ENCODE data around the gene PDAP1. TPM values are rescaled to one million over a fixed set of nuclear protein-coding genes. Genes with fewer than 3 reads are reported as not detected.
"Not testable (repeated sequence)": the region's sequence is repeated elsewhere in the genome, so short reads cannot be mapped to it uniquely, and the experiment has no call there.

PDAP1 gene
- total and polyA plus RNA-seq, 7 experiments from 2014 or later, result 38.4 to 104 (median 43.4) TPM

GRCh38 chr7:99440195-99440594 is 31.8 kb upstream of the PDAP1 start:
- Mint-ChIP-seq H3K27ac (peak overlapping the region in 7 of 9 donors; percentile 23 to 94 (median 85)), H3K27me3 (no peaks in the 10 kb centered on the region), H3K9me3 (no peaks in the 10 kb centered on the region), H3K4me3 (peak overlapping the region; percentile 92 to 100 (median 98)), H3K36me3 (peaks cover 0 to 15% (median 8%) of the 10 kb centered on the region in 5 donors), H3K4me1 (peaks cover 20 to 43% (median 34%) of the 10 kb centered on the region in 7 donors)
- no peaks in the 10 kb centered on the region for H3K9me3 ChIP-seq (ENCODE audit: control insufficient read depth in 2 of 3, low read length in 3 of 3)
- ChIA-PET POLR2A (interaction anchor here (1.9 kb wide), 1 partner anchor 65 kb away, joined by 6 read pairs; the partner anchor contains the start of gene ZKSCAN5), CTCF (interaction anchor here (0.9 kb wide), 1 partner anchor 31 kb away, joined by 3 read pairs; the partner anchor contains the start of genes BUD31 and PDAP1)
- H3K4me3 ChIP-seq (ENCODE audit: low read length), result peak overlapping the region; percentile 93
- H3K27ac ChIP-seq (ENCODE audit: low read depth, low read length), result no peak overlapping the region
- H3K4me1 ChIP-seq (ENCODE audit: control insufficient read depth in 2 of 2, insufficient read depth in 2 of 2, low read length in 2 of 2), result peaks cover 10 to 11% of the 10 kb centered on the region in 2 donors
- no peak for DNase-seq
- peaks cover 0 to 22% (median 7%) of the 10 kb centered on the region in 3 experiments for H3K36me3 ChIP-seq (ENCODE audit: control insufficient read depth in 2 of 3, insufficient read depth in 3 of 3, low read length in 3 of 3)
- ATAC-seq, result no peak
- intact Hi-C loops (cut with micrococcal nuclease), result no loop called here
- H3K27me3 ChIP-seq (ENCODE audit: control insufficient read depth in 2 of 2, insufficient read depth in 2 of 2, low read length in 2 of 2), result no peaks in the 10 kb centered on the region

- H3K9me3 Mint-ChIP-seq, result no peaks in the 10 kb centered on the region
- intact Hi-C loops (cut with micrococcal nuclease), result loop anchor here (1.0 to 2.0 kb wide), 11 partner anchors 27 to 662 kb away; partner anchors contain the start of genes ARPC1B (in 2 of the 2), ATP5MF (in 2 of the 2), ZKSCAN5 (in 2 of the 2) and ZNF789 (in 2 of the 2)
- Histone ChIP-seq H3K27me3 (ENCODE audit: control insufficient read depth in 2 of 2, insufficient read depth in 2 of 2, low read length in 2 of 2) (no peaks in the 10 kb centered on the region), H3K9me3 (ENCODE audit: control insufficient read depth in 2 of 3, low read length in 3 of 3) (no peaks in the 10 kb centered on the region), H3K36me3 (ENCODE audit: control insufficient read depth in 2 of 3, insufficient read depth in 3 of 3, low read length in 3 of 3) (peaks cover 0 to 24% (median 0%) of the 10 kb centered on the region in 3 experiments), H3K27ac (ENCODE audit: low read depth, low read length) (peak within 1 kb of the TSS; percentile 81), H3K4me1 (ENCODE audit: control insufficient read depth in 2 of 2, insufficient read depth in 2 of 2, low read length in 2 of 2) (peaks cover 10 to 11% of the 10 kb centered on the region in 2 donors), H3K4me3 (ENCODE audit: low read length) (peak within 1 kb of the TSS; percentile 93)
- ChIA-PET CTCF (no interaction called here), POLR2A (interaction anchor here (0.6 to 2.7 kb wide), 8 partner anchors 26 to 491 kb away, joined by 3 to 12 read pairs (median 4); partner anchors contain the start of genes BUD31, GJC3, PDAP1 and ZKSCAN5)
- H3K36me3 Mint-ChIP-seq, result peaks cover 0 to 11% (median 8%) of the 10 kb centered on the region in 5 donors
- H3K4me1 Mint-ChIP-seq, result peaks cover 18 to 40% (median 31%) of the 10 kb centered on the region in 7 donors
- DNase-seq (peak; percentile 71 to 92 (median 77)), ATAC-seq (peak; percentile 95)
- H3K27ac Mint-ChIP-seq, result peak within 1 kb of the TSS; percentile 85 to 95 (median 94)
- no peaks in the 10 kb centered on the region for H3K27me3 Mint-ChIP-seq
- peak within 1 kb of the TSS; percentile 92 to 100 (median 98) for H3K4me3 Mint-ChIP-seq
These were observed 30.4 kb upstream of the PDAP1 start, which contains the start of the genes CPSF4 and PTCD1 for GRCh38 chr7:99438573-99439480. Gene CPSF4 (plus strand): TSS chr7:99438943. CDS start chr7:99439083, 140 bp downstream. Gene PTCD1 (minus strand): TSS chr7:99438798. CDS start chr7:99435242, 3,556 bp downstream.

- H3K27me3 Mint-ChIP-seq, result no peaks in the 10 kb centered on the region
- peaks cover 23 to 36% (median 27%) of the 10 kb centered on the region in 7 donors for H3K4me1 Mint-ChIP-seq
- intact Hi-C loops (cut with micrococcal nuclease), result loop anchor here (1.0 to 2.0 kb wide), 9 partner anchors 28 to 663 kb away; partner anchors contain the start of genes AP4M1 (in 1 of the 2), ARPC1B (in 1 of the 2), ATP5MF (in 1 of the 2) and BUD31 (in 1 of the 2)
- H3K36me3 Mint-ChIP-seq, result peaks cover 0 to 7% (median 6%) of the 10 kb centered on the region in 5 donors
- DNase-seq (no peak), ATAC-seq (peak; percentile 24)
- no peaks in the 10 kb centered on the region for H3K9me3 Mint-ChIP-seq
- ChIA-PET CTCF (no interaction called here), POLR2A (interaction anchor here (0.6 to 2.7 kb wide), 7 partner anchors 15 to 186 kb away, joined by 3 to 12 read pairs (median 6); partner anchors contain the start of genes BUD31, PDAP1 and ZKSCAN5)
- Histone ChIP-seq H3K27ac (ENCODE audit: low read depth, low read length) (peak overlapping the region; percentile 81), H3K36me3 (ENCODE audit: control insufficient read depth in 2 of 3, insufficient read depth in 3 of 3, low read length in 3 of 3) (peaks cover 0 to 27% (median 5%) of the 10 kb centered on the region in 3 experiments), H3K27me3 (ENCODE audit: control insufficient read depth in 2 of 2, insufficient read depth in 2 of 2, low read length in 2 of 2) (no peaks in the 10 kb centered on the region), H3K4me3 (ENCODE audit: low read length) (peak overlapping the region; percentile 93), H3K9me3 (ENCODE audit: control insufficient read depth in 2 of 3, low read length in 3 of 3) (no peaks in the 10 kb centered on the region), H3K4me1 (ENCODE audit: control insufficient read depth in 2 of 2, insufficient read depth in 2 of 2, low read length in 2 of 2) (peaks cover 10 to 11% of the 10 kb centered on the region in 2 donors)
- peak overlapping the region; percentile 92 to 100 (median 98) for H3K4me3 Mint-ChIP-seq
- peak overlapping the region; percentile 81 to 95 (median 94) for H3K27ac Mint-ChIP-seq
These were observed 29.7 kb upstream of the PDAP1 start for GRCh38 chr7:99437946-99438572.

GRCh38 chr7:99433158-99433557 is 24.8 kb upstream of the PDAP1 start:
- H3K27ac Mint-ChIP-seq, result no peak overlapping the region
- no peaks in the 10 kb centered on the region for H3K27me3 ChIP-seq (ENCODE audit: control insufficient read depth in 2 of 2, insufficient read depth in 2 of 2, low read length in 2 of 2)
- H3K4me3 Mint-ChIP-seq, result no peak overlapping the region
- intact Hi-C loops (cut with micrococcal nuclease), result no loop called here
- peaks cover 0 to 16% (median 6%) of the 10 kb centered on the region in 7 donors for H3K4me1 Mint-ChIP-seq
- H3K27me3 Mint-ChIP-seq, result no peaks in the 10 kb centered on the region
- ATAC-seq, result no peak
- H3K36me3 Mint-ChIP-seq, result peaks cover 0 to 7% (median 2%) of the 10 kb centered on the region in 5 donors
- no peaks in the 10 kb centered on the region for H3K9me3 Mint-ChIP-seq
- H3K4me1 ChIP-seq (ENCODE audit: control insufficient read depth in 2 of 2, insufficient read depth in 2 of 2, low read length in 2 of 2), result peaks cover 0 to 9% of the 10 kb centered on the region in 2 donors
- no peaks in the 10 kb centered on the region for H3K9me3 ChIP-seq (ENCODE audit: control insufficient read depth in 2 of 3, low read length in 3 of 3)
- no peak overlapping the region for H3K27ac ChIP-seq (ENCODE audit: low read depth, low read length)
- DNase-seq, result no peak
- no peak overlapping the region for H3K4me3 ChIP-seq (ENCODE audit: low read length)
- CTCF ChIA-PET, result no interaction called here
- POLR2A ChIA-PET, result no interaction called here
- H3K36me3 ChIP-seq (ENCODE audit: control insufficient read depth in 2 of 3, insufficient read depth in 3 of 3, low read length in 3 of 3), result peaks cover 0 to 54% (median 5%) of the 10 kb centered on the region in 3 experiments

GRCh38 chr7:99431756-99432540 is 23.6 kb upstream of the PDAP1 start:
- peaks cover 0 to 11% (median 6%) of the 10 kb centered on the region in 7 donors for H3K4me1 Mint-ChIP-seq
- H3K4me3 Mint-ChIP-seq, result peak overlapping the region in 1 of 10 donors; percentile 53
- H3K4me1 ChIP-seq (ENCODE audit: control insufficient read depth in 2 of 2, insufficient read depth in 2 of 2, low read length in 2 of 2); intact Hi-C loops (cut with micrococcal nuclease); H3K36me3 Mint-ChIP-seq; H3K9me3 ChIP-seq (ENCODE audit: control insufficient read depth in 2 of 3, low read length in 3 of 3); H3K27me3 Mint-ChIP-seq; ATAC-seq; H3K9me3 Mint-ChIP-seq; DNase-seq; H3K27me3 ChIP-seq (ENCODE audit: control insufficient read depth in 2 of 2, insufficient read depth in 2 of 2, low read length in 2 of 2); CTCF ChIA-PET; H3K4me3 ChIP-seq (ENCODE audit: low read length); H3K27ac ChIP-seq (ENCODE audit: low read depth, low read length); POLR2A ChIA-PET: not testable (repeated sequence)
- H3K36me3 ChIP-seq (ENCODE audit: control insufficient read depth in 2 of 3, insufficient read depth in 3 of 3, low read length in 3 of 3), result peaks cover 0 to 54% (median 5%) of the 10 kb centered on the region in 3 experiments
- H3K27ac Mint-ChIP-seq, result peak overlapping the region in 1 of 9 donors; percentile 63
